Measurements from ENCODE around the gene LRRC10B. TPM values are rescaled to one million over a fixed set of nuclear protein-coding genes. Genes with fewer than 3 reads are reported as not detected.
"Not testable (repeated sequence)": the region's sequence is repeated elsewhere in the genome, so short reads cannot be mapped to it uniquely, and the experiment has no call there.

Gene LRRC10B
- total and polyA plus RNA-seq, 2 experiments from 2014 or later = 0.60 to 0.62 TPM

DNA sequence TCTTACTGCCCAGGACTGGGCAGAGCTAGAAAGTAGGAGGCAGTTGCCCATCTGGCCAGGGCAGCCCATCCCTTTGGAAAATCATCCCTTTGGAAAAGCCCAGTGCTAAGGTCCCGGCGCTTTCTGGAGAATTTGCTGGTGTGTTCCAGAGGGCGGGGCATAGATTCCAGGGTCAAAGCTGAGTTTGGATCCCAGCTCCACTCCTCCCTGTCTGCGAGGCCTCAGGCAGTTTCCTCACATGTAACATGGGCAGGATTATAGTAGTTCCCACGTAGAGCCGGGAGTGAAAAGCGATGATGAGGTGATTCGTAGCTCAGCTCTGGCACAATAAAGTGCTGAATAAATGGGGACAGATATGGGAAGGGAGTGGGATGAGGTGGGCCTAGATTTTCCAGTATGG is 31.4 kb upstream of the LRRC10B start:
- TF ChIP-seq, protein P1, sequence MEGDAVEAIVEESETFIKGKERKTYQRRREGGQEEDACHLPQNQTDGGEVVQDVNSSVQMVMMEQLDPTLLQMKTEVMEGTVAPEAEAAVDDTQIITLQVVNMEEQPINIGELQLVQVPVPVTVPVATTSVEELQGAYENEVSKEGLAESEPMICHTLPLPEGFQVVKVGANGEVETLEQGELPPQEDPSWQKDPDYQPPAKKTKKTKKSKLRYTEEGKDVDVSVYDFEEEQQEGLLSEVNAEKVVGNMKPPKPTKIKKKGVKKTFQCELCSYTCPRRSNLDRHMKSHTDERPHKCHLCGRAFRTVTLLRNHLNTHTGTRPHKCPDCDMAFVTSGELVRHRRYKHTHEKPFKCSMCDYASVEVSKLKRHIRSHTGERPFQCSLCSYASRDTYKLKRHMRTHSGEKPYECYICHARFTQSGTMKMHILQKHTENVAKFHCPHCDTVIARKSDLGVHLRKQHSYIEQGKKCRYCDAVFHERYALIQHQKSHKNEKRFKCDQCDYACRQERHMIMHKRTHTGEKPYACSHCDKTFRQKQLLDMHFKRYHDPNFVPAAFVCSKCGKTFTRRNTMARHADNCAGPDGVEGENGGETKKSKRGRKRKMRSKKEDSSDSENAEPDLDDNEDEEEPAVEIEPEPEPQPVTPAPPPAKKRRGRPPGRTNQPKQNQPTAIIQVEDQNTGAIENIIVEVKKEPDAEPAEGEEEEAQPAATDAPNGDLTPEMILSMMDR (IDR thresholded peaks at IDR 0.05; ENCODE audit: low read depth, low read length) = no peak
- H3K27me3 ChIP-seq = no peaks in the 10 kb centered on the region
- peaks cover 5% of the 10 kb centered on the region for H3K4me1 ChIP-seq (ENCODE audit: low read depth)
- no peaks in the 10 kb centered on the region for H3K36me3 ChIP-seq
- DNase-seq (ENCODE audit: low read depth in 1 of 2, low spot score in 1 of 2) = no peak
- H3K4me3 ChIP-seq = no peak overlapping the region
- no peak overlapping the region for H3K27ac ChIP-seq
- H3K9me3 ChIP-seq (ENCODE audit: low read depth) = no peaks in the 10 kb centered on the region

DNA sequence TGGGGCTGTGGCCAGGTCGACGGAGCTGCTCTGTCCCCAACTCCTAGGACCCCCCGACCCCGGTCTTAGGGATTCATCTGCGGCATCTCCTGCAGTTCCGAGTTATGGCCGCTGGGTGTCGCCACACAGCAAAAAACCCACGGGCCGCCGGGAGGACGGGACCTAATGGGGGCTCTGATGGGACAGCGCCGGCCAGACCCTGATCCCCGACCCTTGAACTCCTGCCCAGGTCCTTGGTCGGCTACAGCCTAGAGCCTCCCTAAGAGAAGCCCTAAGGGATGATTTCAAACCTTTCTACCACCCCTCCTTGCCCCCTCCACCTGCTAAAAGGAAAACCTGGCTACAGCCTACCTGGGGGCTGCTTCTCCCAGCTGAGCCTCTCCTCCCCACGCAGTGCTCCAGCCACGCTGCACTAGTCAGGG is 30.8 kb upstream of the LRRC10B start:
- Histone ChIP-seq H3K36me3 (no peaks in the 10 kb centered on the region), H3K4me1 (ENCODE audit: low read depth) (peaks cover 5% of the 10 kb centered on the region), H3K27me3 (no peaks in the 10 kb centered on the region), H3K4me3 (no peak overlapping the region), H3K9me3 (ENCODE audit: low read depth) (no peaks in the 10 kb centered on the region), H3K27ac (no peak overlapping the region)
- TF ChIP-seq, protein P1 (IDR thresholded peaks at IDR 0.05; ENCODE audit: low read depth, low read length) = peak; percentile 89
- peak in 1 of 2 donors; percentile 61 for DNase-seq (ENCODE audit: low read depth in 1 of 2, low spot score in 1 of 2)

DNA sequence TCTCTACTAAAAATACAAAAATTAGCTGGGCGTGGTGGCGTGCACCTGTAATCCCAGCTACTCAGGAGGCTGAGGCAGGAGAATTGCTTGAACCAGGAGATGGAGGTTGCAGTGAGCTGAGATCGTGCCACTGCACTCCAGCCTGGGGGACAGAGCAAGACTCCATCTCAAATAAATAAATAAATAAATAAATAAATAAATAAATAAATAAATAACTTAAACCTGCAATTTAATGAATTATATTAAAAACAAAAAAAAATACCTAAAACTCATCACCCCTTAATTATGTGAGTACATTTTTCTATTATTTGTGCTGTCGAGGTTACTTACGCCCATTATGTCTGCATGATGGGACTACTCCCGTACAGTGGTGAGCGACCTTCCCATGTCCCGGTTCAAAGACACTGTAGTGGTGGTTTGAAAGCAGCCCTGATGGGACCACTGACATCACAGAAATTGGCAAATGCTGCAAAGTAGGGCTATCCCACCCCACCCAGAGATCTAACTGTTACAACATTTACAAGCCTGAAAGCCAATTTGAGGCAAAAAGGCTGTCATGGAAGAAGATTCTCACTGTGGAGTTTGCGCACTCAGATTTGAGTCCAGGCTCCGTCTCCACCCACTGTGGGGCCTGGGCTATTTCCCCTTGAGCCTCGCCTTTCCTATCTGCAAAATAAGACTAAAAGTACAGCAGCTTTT is 29.0 kb upstream of the LRRC10B start:
- not testable (repeated sequence) for H3K4me3 ChIP-seq; H3K9me3 ChIP-seq (ENCODE audit: low read depth); H3K4me1 ChIP-seq (ENCODE audit: low read depth); DNase-seq (ENCODE audit: low read depth in 1 of 2, low spot score in 1 of 2); H3K27ac ChIP-seq; H3K27me3 ChIP-seq; H3K36me3 ChIP-seq

DNA sequence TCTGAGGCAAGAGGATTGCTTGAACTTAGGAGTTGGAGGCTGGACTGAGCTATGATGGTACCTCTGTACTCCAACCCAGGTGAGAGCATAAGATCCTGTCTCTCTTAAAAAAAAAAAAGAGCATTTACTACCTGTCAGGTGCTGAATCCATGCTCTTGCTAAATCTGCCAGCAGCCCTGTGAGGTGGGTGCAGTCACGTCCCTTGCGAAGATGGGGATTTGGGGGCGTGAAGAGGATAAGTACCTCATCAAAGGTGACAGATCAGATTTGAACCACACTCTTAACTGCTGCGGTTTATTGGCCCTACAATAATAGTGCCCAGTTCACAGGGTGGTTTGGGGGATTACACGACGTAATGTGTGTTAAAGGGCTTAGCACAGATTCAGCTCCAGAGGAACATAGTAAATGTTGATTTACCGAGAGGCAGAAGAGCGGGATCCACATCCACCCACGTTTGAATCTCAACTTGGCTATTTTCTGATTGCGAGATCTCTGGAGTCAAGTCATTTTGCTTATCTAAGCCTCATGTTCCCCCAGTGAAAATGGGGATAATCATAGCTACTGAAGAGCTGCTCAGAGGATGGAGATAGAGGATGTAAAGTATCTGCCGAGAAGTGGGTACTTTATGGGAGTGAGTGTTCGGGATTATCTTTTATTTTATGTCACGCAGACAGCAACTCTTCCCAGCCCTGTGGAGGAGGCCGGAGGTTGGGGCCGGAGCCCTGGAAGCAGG is 28.1 kb upstream of the LRRC10B start:
- Histone ChIP-seq H3K27ac (no peak overlapping the region), H3K27me3 (no peaks in the 10 kb centered on the region), H3K4me3 (no peak overlapping the region), H3K9me3 (ENCODE audit: low read depth) (no peaks in the 10 kb centered on the region), H3K36me3 (no peaks in the 10 kb centered on the region), H3K4me1 (ENCODE audit: low read depth) (peaks cover 5% of the 10 kb centered on the region)
- DNase-seq (ENCODE audit: low read depth in 1 of 2, low spot score in 1 of 2) = no peak
- TF ChIP-seq, protein P1 (IDR thresholded peaks at IDR 0.05; ENCODE audit: low read depth, low read length) = no peak

DNA sequence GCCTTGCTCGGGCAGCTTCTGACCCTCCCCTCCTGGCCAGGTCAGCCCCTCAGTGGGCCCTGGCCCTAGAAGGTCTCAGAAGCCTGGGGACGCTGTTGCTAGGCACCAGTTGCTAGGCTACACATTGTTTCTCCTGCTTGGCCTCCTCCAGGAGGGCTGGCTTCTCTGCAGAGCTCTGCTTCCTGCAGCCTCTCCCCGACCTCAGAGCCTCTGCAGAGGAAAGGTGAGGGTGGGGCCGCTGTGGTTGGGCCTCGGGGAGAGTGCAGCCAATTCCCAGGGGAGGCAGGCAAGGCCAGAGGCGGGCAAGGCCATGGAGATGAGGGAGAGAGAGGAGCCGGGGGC is 27.6 kb upstream of the LRRC10B start:
- Histone ChIP-seq H3K4me3 (no peak overlapping the region), H3K36me3 (no peaks in the 10 kb centered on the region), H3K27me3 (no peaks in the 10 kb centered on the region), H3K9me3 (ENCODE audit: low read depth) (no peaks in the 10 kb centered on the region), H3K4me1 (ENCODE audit: low read depth) (peaks cover 5% of the 10 kb centered on the region), H3K27ac (no peak overlapping the region)
- DNase-seq (ENCODE audit: low read depth in 1 of 2, low spot score in 1 of 2) = peak; percentile 43 to 89
- TF ChIP-seq, protein P1 (IDR thresholded peaks at IDR 0.05; ENCODE audit: low read depth, low read length) = no peak

DNA sequence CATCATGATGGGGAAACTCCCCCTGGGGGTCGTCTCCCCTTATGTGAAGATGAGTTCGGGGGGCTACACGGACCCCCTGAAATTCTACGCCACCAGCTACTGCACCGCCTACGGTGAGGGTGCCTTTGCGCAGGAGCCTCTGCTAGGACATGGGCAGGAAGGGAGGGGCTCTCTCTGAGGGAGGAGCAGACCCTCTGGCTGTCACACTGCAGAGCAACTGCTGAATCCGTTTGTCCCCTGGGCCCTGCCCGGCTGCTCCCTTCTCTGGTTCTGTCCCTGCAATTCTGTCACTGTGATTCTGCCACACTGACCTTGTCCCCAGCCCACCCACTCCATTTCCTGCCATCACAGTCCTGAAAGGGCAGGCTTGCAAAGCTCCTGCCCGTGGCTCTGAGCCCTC is 26.7 kb upstream of the LRRC10B start:
- TF ChIP-seq, protein P1 (IDR thresholded peaks at IDR 0.05; ENCODE audit: low read depth, low read length) = no peak
- peaks cover 5% of the 10 kb centered on the region for H3K4me1 ChIP-seq (ENCODE audit: low read depth)
- no peak overlapping the region for H3K27ac ChIP-seq
- H3K36me3 ChIP-seq = no peaks in the 10 kb centered on the region
- no peak overlapping the region for H3K4me3 ChIP-seq
- no peak for DNase-seq (ENCODE audit: low read depth in 1 of 2, low spot score in 1 of 2)
- H3K9me3 ChIP-seq (ENCODE audit: low read depth) = no peaks in the 10 kb centered on the region
- no peaks in the 10 kb centered on the region for H3K27me3 ChIP-seq
